HepG2 (cell line): Measurements from ENCODE around the gene NBEA. TPM values are rescaled to one million over a fixed set of nuclear protein-coding genes. Genes with fewer than 3 reads are reported as not detected.

Experiments used
- ATAC-seq: fragments of 200-7000 bp; cut with Tn5 transposase; 3 replicates; pipeline ENCODE4 v1.9.1; 2020; ENCODE audit warnings: mild to moderate bottlenecking, moderate library complexity
- BruUV-seq: library from RNA; stranded (reverse); fragments of 400-500 nt; replicated peaks from 2 replicates; lab custom pipeline; 2021; lab: Mats Ljungman, UMichigan
- CTCF ChIA-PET: fragments of 300-600 bp; formaldehyde crosslinking; extraction: SDS; loops from one replicate; lab custom pipeline; 2021; ENCODE audit warnings: low total read pairs, inconsistent platforms, low intra/inter-chr PET ratio; lab: Yijun Ruan, JAX
- POLR2A ChIA-PET: fragments of 350-600 bp; sonication (Branson Sonifier 250); formaldehyde crosslinking; loops from one replicate; lab custom pipeline; 2020; ENCODE audit warnings: antibody characterized with exemption, inconsistent platforms; lab: Yijun Ruan, JAX
- DNase-seq: peaks from one replicate; pipeline ENCODE4 v3.0.0-alpha.2; 2015; ENCODE audit warnings: low spot score
- FAIRE-seq: peaks from 3 replicates; lab custom pipeline; 2011; peaks lifted over from hg19 to GRCh38; lab: Jason Lieb, UNC
- H2AFZ ChIP-seq: one replicate; pipeline ENCODE4 v1.6.1; 2011; ENCODE audit warnings: low read length, inconsistent platforms
- H3K27ac ChIP-seq: fragments of 300-600 bp; 3 replicates; pipeline ENCODE4 v1.8.0; 2011; ENCODE audit warnings: mixed run types, mild to moderate bottlenecking, mixed read lengths, low read length, inconsistent platforms; ENCODE audit not compliant: insufficient read depth; ENCODE audit errors: extremely low read length
- H3K27me3 ChIP-seq, 2 experiments: fragments of 200-600 bp in 1 of 2; 2 replicates in 1 of 2; 3 replicates in 1 of 2; pipeline versions ENCODE4 v1.6.0 to v1.8.0; 2011; ENCODE audit warnings: low read length in 2 of 2, mild to moderate bottlenecking in 2 of 2, moderate library complexity in 2 of 2, inconsistent platforms in 1 of 2; ENCODE audit not compliant: insufficient read depth in 2 of 2, control insufficient read depth in 1 of 2
- H3K36me3 ChIP-seq, 2 experiments: fragments of 200-600 bp in 1 of 2; replicated peaks in 1 of 2; 2 replicates in 1 of 2; 3 replicates in 1 of 2; pipeline versions ENCODE4 v1.5.1 to v1.8.0; 2011; ENCODE audit warnings: low read length in 2 of 2, inconsistent platforms in 1 of 2; ENCODE audit not compliant: insufficient read depth in 2 of 2, control insufficient read depth in 1 of 2
- H3K4me1 ChIP-seq: 2 replicates; pipeline ENCODE4 v1.5.1; 2012; ENCODE audit warnings: low read length, inconsistent platforms; ENCODE audit not compliant: insufficient read depth
- H3K4me2 ChIP-seq: 2 replicates; pipeline ENCODE4 v1.6.0; 2011; ENCODE audit warnings: low read depth, low read length, inconsistent platforms
- H3K4me3 ChIP-seq, 3 experiments: fragments of 200-600 bp in 1 of 3; sonication (generic), shearing (Covaris generic) in 1 of 3; replicated peaks in 1 of 3; 2 replicates each; pipeline ENCODE4 v1.5.1; 2011 to 2016; ENCODE audit warnings: low read length in 3 of 3, inconsistent platforms in 2 of 3, low read depth in 2 of 3, mild to moderate bottlenecking in 2 of 3, control low read depth in 1 of 3, mixed read lengths in 1 of 3; ENCODE audit not compliant: insufficient read depth in 1 of 3
- H3K79me2 ChIP-seq: one replicate; pipeline ENCODE4 v1.6.1; 2011; ENCODE audit warnings: low read length, inconsistent platforms; ENCODE audit not compliant: insufficient read depth
- H3K9ac ChIP-seq: 2 replicates; pipeline ENCODE4 v1.6.0; 2011; ENCODE audit warnings: mild to moderate bottlenecking, low read depth, low read length, inconsistent platforms; ENCODE audit not compliant: insufficient read depth
- H3K9me3 ChIP-seq: 2 replicates; pipeline ENCODE4 v1.5.1; 2012; ENCODE audit warnings: mild to moderate bottlenecking, low read length
- H4K20me1 ChIP-seq: 2 replicates; pipeline ENCODE4 v1.6.0; 2011; ENCODE audit warnings: inconsistent platforms, mild to moderate bottlenecking, low read length, moderate library complexity; ENCODE audit not compliant: insufficient read depth
- ARID3A ChIP-seq: IDR thresholded peaks from 2 replicates; pipeline ENCODE4 v1.6.1; 2012; ENCODE audit warnings: low read depth, low read length, improper control_type of control experiment
- CBX1 ChIP-seq: IDR thresholded peaks from one replicate; pipeline ENCODE4 v1.6.1; 2016; ENCODE audit warnings: antibody characterized with exemption, low read depth
- EED ChIP-seq: sonication (generic); formaldehyde crosslinking; IDR thresholded peaks from 2 replicates; pipeline ENCODE4 v1.5.0; 2020; ENCODE audit warnings: mild to moderate bottlenecking, missing genetic modification reagents
- GLMP ChIP-seq: sonication (generic); formaldehyde crosslinking; IDR thresholded peaks from 2 replicates; pipeline ENCODE4 v1.9.0; 2021; ENCODE audit warnings: missing genetic modification reagents, mild to moderate bottlenecking, borderline replicate concordance
- MTF1 ChIP-seq: sonication (generic); formaldehyde crosslinking; IDR thresholded peaks from 2 replicates; pipeline ENCODE4 v1.5.0; 2020; ENCODE audit warnings: missing genetic modification reagents
- NR2F2 ChIP-seq: IDR thresholded peaks from 2 replicates; pipeline ENCODE4 v1.6.1; 2012; ENCODE audit warnings: low read depth, inconsistent platforms, borderline replicate concordance
- SKI ChIP-seq: fragments of 450-650 bp; IDR thresholded peaks from one replicate; pipeline ENCODE4 v1.6.1; 2018; ENCODE audit warnings: mild to moderate bottlenecking; ENCODE audit not compliant: partially characterized antibody
- ZBTB42 ChIP-seq: sonication (generic); formaldehyde crosslinking; IDR thresholded peaks from 2 replicates; pipeline ENCODE4 v1.5.0; 2020; ENCODE audit warnings: mild to moderate bottlenecking, missing genetic modification reagents
- ZFP41 ChIP-seq: sonication (generic); formaldehyde crosslinking; IDR thresholded peaks from 2 replicates; pipeline ENCODE4 v1.4.0; 2020; ENCODE audit warnings: mild to moderate bottlenecking, missing genetic modification reagents, borderline replicate concordance
- ZSCAN20 ChIP-seq: sonication (generic); formaldehyde crosslinking; IDR thresholded peaks from 2 replicates; pipeline ENCODE4 v1.4.0; 2020; ENCODE audit warnings: missing genetic modification reagents, mild to moderate bottlenecking, borderline replicate concordance
- WGBS: methylation state at CpG from one replicate; pipeline ENCODE4 v1.1.6; 2017; ENCODE audit warnings: low lambda C conversion rate; 5-methylcytosine and 5-hydroxymethylcytosine counted together
- in situ Hi-C: cut with HindIII; loops from 2 replicates; pipeline ENCODE4 v1.10.0; 2017; ENCODE audit warnings: low pct_unique_long_range_greater_than_20kb; ENCODE audit not compliant: extremely low pct_ligation_motif_present
- intact Hi-C: fragments of 100-400 bp; cut with micrococcal nuclease; formaldehyde crosslinking; loops from one replicate; pipeline ENCODE4 v1.10.0; 2022; ENCODE audit not compliant: unreplicated experiment
- polyA plus RNA-seq, 8 experiments: library from polyadenylated mRNA; depleted of rRNA in 3 of 8; stranded (reverse) in 7 of 8; unstranded in 1 of 8; fragments of >200 nt; fragmentation: Illumina TruSeq in 4 of 8; extraction: Trizol in 4 of 8; gene quantifications; 2 replicates each; pipeline versions ENCODE4 v1.2.1 to v1.2.3, GENCODE V29; 2011 to 2016; ENCODE audit warnings: low read depth in 4 of 8, missing spikeins in 1 of 8, mixed read lengths in 1 of 8; ENCODE audit not compliant: insufficient read depth in 1 of 8
- total RNA-seq, 5 experiments: library from RNA; depleted of rRNA; stranded (reverse); fragments of >200 nt; fragmentation: Illumina TruSeq; extraction: Trizol; gene quantifications; 2 replicates each; pipeline ENCODE4 v1.2.3, GENCODE V29; 2016; ENCODE audit warnings: low read depth in 1 of 5
- TF ChIP-seq, protein P1 (sequence below), 2 experiments: sonication (generic) in 1 of 2; formaldehyde crosslinking in 1 of 2; IDR thresholded peaks; 2 replicates each; pipeline versions ENCODE4 v1.4.0 to v1.6.1; 2016 to 2020; ENCODE audit warnings: borderline replicate concordance in 1 of 2, low read depth in 1 of 2, mild to moderate bottlenecking in 1 of 2, missing genetic modification reagents in 1 of 2
- TF ChIP-seq, protein P2 (sequence below): conservative IDR thresholded peaks from 2 replicates; pipeline ENCODE4 v1.6.1; 2018; ENCODE audit warnings: missing genetic modification reagents
- TF ChIP-seq, protein P3 (sequence below): sonication (generic); formaldehyde crosslinking; IDR thresholded peaks from 2 replicates; pipeline ENCODE4 v1.5.1; 2020; ENCODE audit warnings: mild to moderate bottlenecking, moderate library complexity, missing genetic modification reagents

The NBEA gene
- total and polyA plus RNA-seq, 2 of the 13 experiments (the other 11 are each of a cell fraction or from before 2014, with no cell fraction given) = 2.7 to 2.8 TPM

DNA sequence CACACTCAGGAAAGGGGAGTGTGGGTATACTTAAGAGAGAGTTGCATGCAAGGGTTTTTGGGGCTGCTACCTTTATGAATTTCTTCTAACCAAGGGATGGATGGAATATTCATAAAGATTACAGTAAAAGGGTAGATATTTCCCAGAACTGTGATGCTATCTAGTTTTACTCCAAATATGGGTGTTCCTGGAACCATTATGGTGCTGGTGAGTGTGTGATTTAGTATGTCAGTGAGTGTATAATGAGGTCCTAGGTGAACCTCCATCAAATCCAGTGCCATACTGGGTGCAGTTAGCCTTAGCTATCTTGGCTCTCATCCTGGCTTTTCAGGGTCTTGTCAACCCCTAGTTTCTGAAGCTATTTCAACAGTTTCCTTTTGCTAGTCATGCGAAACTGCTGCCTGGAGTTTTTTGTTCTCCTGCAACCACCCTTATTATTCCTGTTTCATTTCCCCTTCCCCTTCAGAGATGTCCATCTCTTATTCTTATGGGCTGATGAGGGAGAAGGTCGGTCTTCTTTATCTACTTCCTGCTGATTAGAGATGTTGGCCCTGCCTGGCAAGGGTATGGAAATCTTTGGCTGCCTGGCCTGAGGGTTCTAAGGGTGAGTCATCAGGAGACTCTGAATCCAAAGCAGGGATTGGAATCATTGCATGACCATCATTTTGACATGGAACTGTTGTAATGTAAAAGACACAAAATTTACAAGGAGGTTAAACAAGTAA lies 202.3 kb downstream of the NBEA start:
- Histone ChIP-seq H3K36me3 (no peaks in the 10 kb centered on the region), H3K79me2 (no peaks in the 10 kb centered on the region), H3K4me2 (no peak overlapping the region), H3K4me1 (peaks cover 6% of the 10 kb centered on the region; the same call in 1 of the 2 replicates), H3K9me3 (no peaks in the 10 kb centered on the region), H3K27me3 (no peaks in the 10 kb centered on the region; a peak in 1 of 5 replicates), H3K27ac (no peak overlapping the region), H2AFZ (no peak overlapping the region), H4K20me1 (no peaks in the 10 kb centered on the region; the same call in 1 of the 2 replicates), H3K4me3 (no peak overlapping the region), H3K9ac (no peak overlapping the region)
- intact Hi-C loops = no loop called here
- FAIRE-seq (no peak), DNase-seq (no peak), ATAC-seq (no peak)
- ChIA-PET CTCF (no interaction called here), POLR2A (no interaction called here)
- WGBS = 61% methylated on average over 2 of the region's 2 CpGs
- in situ Hi-C loops = no loop called here
- no TSS peak for BruUV-seq
- TF ChIP-seq, protein P1, sequence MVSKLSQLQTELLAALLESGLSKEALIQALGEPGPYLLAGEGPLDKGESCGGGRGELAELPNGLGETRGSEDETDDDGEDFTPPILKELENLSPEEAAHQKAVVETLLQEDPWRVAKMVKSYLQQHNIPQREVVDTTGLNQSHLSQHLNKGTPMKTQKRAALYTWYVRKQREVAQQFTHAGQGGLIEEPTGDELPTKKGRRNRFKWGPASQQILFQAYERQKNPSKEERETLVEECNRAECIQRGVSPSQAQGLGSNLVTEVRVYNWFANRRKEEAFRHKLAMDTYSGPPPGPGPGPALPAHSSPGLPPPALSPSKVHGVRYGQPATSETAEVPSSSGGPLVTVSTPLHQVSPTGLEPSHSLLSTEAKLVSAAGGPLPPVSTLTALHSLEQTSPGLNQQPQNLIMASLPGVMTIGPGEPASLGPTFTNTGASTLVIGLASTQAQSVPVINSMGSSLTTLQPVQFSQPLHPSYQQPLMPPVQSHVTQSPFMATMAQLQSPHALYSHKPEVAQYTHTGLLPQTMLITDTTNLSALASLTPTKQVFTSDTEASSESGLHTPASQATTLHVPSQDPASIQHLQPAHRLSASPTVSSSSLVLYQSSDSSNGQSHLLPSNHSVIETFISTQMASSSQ (IDR thresholded peaks at IDR 0.05; ENCODE audit: low read depth) = no peak
- TF ChIP-seq, protein P1 (CRISPR knock-in tag; IDR thresholded peaks at IDR 0.05; ENCODE audit: borderline replicate concordance) = no peak
- TF ChIP-seq, protein P2, sequence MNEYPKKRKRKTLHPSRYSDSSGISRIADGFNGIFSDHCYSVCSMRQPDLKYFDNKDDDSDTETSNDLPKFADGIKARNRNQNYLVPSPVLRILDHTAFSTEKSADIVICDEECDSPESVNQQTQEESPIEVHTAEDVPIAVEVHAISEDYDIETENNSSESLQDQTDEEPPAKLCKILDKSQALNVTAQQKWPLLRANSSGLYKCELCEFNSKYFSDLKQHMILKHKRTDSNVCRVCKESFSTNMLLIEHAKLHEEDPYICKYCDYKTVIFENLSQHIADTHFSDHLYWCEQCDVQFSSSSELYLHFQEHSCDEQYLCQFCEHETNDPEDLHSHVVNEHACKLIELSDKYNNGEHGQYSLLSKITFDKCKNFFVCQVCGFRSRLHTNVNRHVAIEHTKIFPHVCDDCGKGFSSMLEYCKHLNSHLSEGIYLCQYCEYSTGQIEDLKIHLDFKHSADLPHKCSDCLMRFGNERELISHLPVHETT (CRISPR knock-in tag) = no peak
- TF ChIP-seq ZBTB42 (CRISPR knock-in tag) = no peak
- no peak for TF ChIP-seq MTF1 (CRISPR knock-in tag)
- no peak for TF ChIP-seq ZSCAN20 (CRISPR knock-in tag)
- TF ChIP-seq EED (CRISPR knock-in tag) = no peak
- no peak for TF ChIP-seq SKI
- no peak for TF ChIP-seq NR2F2
- TF ChIP-seq ZFP41 = no peak
- TF ChIP-seq CBX1 = no peak
- TF ChIP-seq, protein P3, sequence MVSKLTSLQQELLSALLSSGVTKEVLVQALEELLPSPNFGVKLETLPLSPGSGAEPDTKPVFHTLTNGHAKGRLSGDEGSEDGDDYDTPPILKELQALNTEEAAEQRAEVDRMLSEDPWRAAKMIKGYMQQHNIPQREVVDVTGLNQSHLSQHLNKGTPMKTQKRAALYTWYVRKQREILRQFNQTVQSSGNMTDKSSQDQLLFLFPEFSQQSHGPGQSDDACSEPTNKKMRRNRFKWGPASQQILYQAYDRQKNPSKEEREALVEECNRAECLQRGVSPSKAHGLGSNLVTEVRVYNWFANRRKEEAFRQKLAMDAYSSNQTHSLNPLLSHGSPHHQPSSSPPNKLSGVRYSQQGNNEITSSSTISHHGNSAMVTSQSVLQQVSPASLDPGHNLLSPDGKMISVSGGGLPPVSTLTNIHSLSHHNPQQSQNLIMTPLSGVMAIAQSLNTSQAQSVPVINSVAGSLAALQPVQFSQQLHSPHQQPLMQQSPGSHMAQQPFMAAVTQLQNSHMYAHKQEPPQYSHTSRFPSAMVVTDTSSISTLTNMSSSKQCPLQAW = no peak
- no peak for TF ChIP-seq GLMP (CRISPR knock-in tag)
- no peak for TF ChIP-seq ARID3A
